UCSD-AML1 (cell line): Measurements from ENCODE around the gene HTR3A.
"Not testable (repeated sequence)": the region's sequence is repeated elsewhere in the genome, so short reads cannot be mapped to it uniquely, and the experiment has no call there.

Experiments
- DNase-seq: peaks from one replicate; lab custom pipeline; 2025; ENCODE audit not compliant: unreplicated experiment; lab: John Stamatoyannopoulos, UW

The HTR3A gene

GRCh38 chr11:113974741-113975470, at the start of gene HTR3A:
HTR3A (plus strand) TSS chr11:113975108; CDS start chr11:113975326, 218 bp downstream.
- no peak for DNase-seq

- no peak for DNase-seq
Measured at GRCh38 chr11:113926273-113927197, 48.4 kb upstream of the HTR3A start.

GRCh38 chr11:113928311-113928710, 46.6 kb upstream of the HTR3A start:
- no peak for DNase-seq

GRCh38 chr11:113932788-113933187, 42.1 kb upstream of the HTR3A start:
- DNase-seq, result no peak

- DNase-seq, result not testable (repeated sequence)
Measured at GRCh38 chr11:113934193-113934592, 40.7 kb upstream of the HTR3A start.

GRCh38 chr11:113934761-113935160, 40.1 kb upstream of the HTR3A start:
- no peak for DNase-seq

GRCh38 chr11:113935858-113936257, 39.0 kb upstream of the HTR3A start:
- no peak for DNase-seq

GRCh38 chr11:113937918-113938317, 37.0 kb upstream of the HTR3A start:
- DNase-seq, result no peak

GRCh38 chr11:113942256-113942655, 32.7 kb upstream of the HTR3A start:
- no peak for DNase-seq

- DNase-seq, result not testable (repeated sequence)
Measured at GRCh38 chr11:113946162-113946561, 28.7 kb upstream of the HTR3A start.

- no peak for DNase-seq
Measured at GRCh38 chr11:113947994-113948393, 26.9 kb upstream of the HTR3A start.

GRCh38 chr11:113949891-113950290, 25.0 kb upstream of the HTR3A start:
- DNase-seq, result no peak

GRCh38 chr11:113951537-113951936, 23.4 kb upstream of the HTR3A start:
- no peak for DNase-seq

GRCh38 chr11:113952070-113952469, 22.8 kb upstream of the HTR3A start:
- DNase-seq, result no peak

GRCh38 chr11:113952588-113952987, 22.3 kb upstream of the HTR3A start:
- DNase-seq, result no peak

- no peak for DNase-seq
Measured at GRCh38 chr11:113954235-113954634, 20.7 kb upstream of the HTR3A start.

- no peak for DNase-seq
Measured at GRCh38 chr11:113956986-113957385, 17.9 kb upstream of the HTR3A start.

GRCh38 chr11:113960702-113961330, 14.1 kb upstream of the HTR3A start:
- no peak for DNase-seq

- DNase-seq, result no peak
Measured at GRCh38 chr11:113967361-113967760, 7.5 kb upstream of the HTR3A start.

GRCh38 chr11:113971506-113972195, 3.3 kb upstream of the HTR3A start:
- DNase-seq, result no peak

GRCh38 chr11:113977071-113977490, 2.2 kb downstream of the HTR3A start:
- DNase-seq, result no peak
